Measurements from ENCODE around the gene ARHGAP8.

ARHGAP8 gene

DNA sequence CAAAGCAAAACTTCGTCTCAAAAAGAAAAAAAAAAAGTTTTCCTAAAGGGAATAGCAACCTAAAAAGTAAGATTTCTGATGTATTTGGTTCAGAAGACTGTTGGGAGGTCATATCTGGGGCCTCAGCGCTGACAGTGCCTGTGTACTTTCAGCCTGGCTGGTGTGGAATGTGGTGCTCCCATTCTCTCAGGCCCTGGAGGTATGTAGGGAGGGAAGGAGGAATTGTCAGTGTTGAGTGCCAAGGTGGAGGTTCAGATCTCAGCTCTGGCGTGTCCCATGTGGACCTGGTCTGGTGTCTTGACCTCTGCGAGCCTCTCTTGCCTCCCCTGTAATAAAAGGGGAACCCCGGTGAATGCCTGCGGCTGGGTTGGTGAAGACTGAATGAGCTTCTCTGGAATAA, 28.0 kb upstream of the ARHGAP8 start:
- DNase-seq (ENCODE audit: low spot score), result no peak
- in situ Hi-C loops (cut with MboI; ENCODE audit: low sequenced_read_pairs, unreplicated experiment), result no loop called here
- TF ChIP-seq, protein P1, sequence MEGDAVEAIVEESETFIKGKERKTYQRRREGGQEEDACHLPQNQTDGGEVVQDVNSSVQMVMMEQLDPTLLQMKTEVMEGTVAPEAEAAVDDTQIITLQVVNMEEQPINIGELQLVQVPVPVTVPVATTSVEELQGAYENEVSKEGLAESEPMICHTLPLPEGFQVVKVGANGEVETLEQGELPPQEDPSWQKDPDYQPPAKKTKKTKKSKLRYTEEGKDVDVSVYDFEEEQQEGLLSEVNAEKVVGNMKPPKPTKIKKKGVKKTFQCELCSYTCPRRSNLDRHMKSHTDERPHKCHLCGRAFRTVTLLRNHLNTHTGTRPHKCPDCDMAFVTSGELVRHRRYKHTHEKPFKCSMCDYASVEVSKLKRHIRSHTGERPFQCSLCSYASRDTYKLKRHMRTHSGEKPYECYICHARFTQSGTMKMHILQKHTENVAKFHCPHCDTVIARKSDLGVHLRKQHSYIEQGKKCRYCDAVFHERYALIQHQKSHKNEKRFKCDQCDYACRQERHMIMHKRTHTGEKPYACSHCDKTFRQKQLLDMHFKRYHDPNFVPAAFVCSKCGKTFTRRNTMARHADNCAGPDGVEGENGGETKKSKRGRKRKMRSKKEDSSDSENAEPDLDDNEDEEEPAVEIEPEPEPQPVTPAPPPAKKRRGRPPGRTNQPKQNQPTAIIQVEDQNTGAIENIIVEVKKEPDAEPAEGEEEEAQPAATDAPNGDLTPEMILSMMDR (IDR thresholded peaks at IDR 0.05; ENCODE audit: borderline replicate concordance, control extremely low read depth, extremely low read depth, insufficient read depth, missing control alignments), result no peak

DNA sequence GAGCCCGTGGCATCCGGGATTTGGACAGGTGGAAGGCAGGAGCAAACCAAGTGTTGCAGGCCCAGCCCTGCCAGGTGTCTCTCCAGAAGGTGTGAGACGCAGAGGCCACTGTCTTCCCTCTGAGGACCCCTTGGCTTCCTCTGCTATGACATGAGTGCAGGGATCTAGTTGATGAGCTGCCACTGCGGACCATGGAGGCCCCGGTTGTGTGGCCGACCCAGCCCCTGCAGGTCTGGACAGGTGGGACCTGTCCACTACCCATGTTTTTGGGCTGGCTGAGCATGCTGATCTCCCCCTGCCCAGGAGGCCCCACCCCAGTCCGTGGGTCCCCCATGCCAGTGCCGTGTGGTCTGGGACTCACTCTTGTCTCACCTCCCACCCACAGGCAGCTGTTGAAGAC, 27.5 kb upstream of the ARHGAP8 start:
- in situ Hi-C loops (cut with MboI; ENCODE audit: low sequenced_read_pairs, unreplicated experiment), result no loop called here
- no peak for DNase-seq (ENCODE audit: low spot score)
- TF ChIP-seq, protein P1 (IDR thresholded peaks at IDR 0.05; ENCODE audit: borderline replicate concordance, control extremely low read depth, extremely low read depth, insufficient read depth, missing control alignments), result no peak

DNA sequence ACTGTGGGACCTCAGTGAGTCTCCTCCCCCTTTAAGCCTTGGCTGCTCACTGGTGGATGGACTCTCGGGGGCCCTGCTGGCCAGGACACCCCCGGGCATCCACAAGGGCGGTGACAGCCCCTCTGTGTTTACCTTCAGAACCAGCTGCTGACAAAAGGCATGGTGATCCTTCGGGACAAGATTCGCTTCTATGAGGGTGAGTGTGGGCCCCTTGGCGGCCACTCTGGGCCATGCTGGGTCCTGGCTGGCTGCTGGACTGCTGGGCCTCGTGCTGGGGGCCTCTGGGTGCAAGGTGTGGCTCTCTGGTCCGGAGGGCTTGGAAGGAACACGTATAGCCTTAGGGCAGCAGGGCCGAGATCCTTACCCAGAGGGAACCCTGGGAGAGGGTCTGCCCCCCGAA, 25.9 kb upstream of the ARHGAP8 start:
- no peak for DNase-seq (ENCODE audit: low spot score)
- TF ChIP-seq, protein P1 (IDR thresholded peaks at IDR 0.05; ENCODE audit: borderline replicate concordance, control extremely low read depth, extremely low read depth, insufficient read depth, missing control alignments), result no peak
- in situ Hi-C loops (cut with MboI; ENCODE audit: low sequenced_read_pairs, unreplicated experiment), result no loop called here

DNA sequence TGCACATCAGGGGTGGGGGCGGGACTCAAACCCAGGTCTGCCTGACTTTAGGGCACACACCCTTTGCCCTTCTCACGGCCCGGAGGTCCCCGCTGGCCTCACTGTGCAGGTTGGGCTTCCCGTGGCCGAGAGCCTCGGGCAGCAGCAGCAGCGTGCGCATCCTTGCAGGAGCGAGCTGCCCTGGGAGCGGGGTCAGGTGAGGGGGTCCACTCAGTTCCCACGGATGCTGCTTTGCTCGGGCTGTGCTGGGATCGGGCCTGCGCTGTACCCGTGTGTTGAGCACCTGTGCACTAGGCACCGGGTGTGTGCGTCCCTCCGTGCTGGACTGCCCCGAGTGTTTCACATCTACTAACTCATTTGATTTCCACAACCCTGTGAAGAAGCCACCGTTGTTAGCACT, 25.2 kb upstream of the ARHGAP8 start:
- no peak for DNase-seq (ENCODE audit: low spot score)
- TF ChIP-seq, protein P1 (IDR thresholded peaks at IDR 0.05; ENCODE audit: borderline replicate concordance, control extremely low read depth, extremely low read depth, insufficient read depth, missing control alignments), result no peak
- in situ Hi-C loops (cut with MboI; ENCODE audit: low sequenced_read_pairs, unreplicated experiment), result no loop called here

DNA sequence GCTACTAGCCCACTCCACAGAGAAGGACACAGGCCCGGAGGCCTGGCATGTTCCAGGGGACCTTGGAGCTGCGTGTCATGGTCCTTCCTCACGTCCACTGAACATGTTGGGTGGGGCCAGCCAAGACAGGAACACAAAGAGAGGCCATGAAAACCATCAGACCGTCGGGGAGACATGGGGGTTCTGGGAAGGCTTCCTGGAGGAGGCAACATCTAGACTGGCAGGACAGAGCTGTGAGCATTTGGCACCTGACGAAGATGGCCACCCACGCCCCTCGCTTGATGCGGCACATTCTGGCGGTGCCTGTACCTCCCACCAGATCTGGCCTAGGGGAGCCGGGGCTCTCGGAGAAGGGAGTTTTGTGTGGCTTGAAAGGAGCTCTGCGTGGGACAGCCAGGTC, 24.7 kb upstream of the ARHGAP8 start:
- TF ChIP-seq, protein P1 (IDR thresholded peaks at IDR 0.05; ENCODE audit: borderline replicate concordance, control extremely low read depth, extremely low read depth, insufficient read depth, missing control alignments), result no peak
- in situ Hi-C loops (cut with MboI; ENCODE audit: low sequenced_read_pairs, unreplicated experiment), result no loop called here
- no peak for DNase-seq (ENCODE audit: low spot score)

DNA sequence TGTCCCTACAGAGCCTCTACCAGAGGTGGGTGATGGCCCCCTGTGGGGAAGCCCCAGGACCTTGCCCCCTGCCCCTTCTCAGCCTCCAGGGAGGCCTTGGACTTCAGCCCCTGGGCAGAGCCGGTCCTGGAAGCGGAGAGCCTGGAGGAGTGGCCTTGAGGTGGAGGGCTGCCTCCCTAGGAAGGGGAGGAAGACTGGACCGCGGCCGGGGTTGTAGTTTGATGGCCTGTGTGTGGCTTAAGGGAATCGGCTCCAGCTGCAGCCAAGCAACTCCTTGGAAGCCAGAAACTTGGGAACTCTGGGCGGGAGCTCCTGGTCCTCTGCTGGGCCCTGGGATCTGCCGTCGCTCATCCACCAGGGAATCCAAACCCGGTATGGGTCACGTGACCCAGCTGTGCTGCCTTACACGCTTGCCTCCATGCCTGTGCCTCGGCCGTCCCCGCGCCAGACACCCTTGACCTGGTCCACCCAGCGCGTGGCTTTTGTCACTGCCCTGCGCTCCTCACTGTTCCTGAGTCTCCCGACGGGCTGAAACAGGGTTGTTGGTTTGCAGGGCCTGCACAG, 23.5 kb upstream of the ARHGAP8 start:
- in situ Hi-C loops (cut with MboI; ENCODE audit: low sequenced_read_pairs, unreplicated experiment), result no loop called here
- TF ChIP-seq, protein P1 (IDR thresholded peaks at IDR 0.05; ENCODE audit: borderline replicate concordance, control extremely low read depth, extremely low read depth, insufficient read depth, missing control alignments), result no peak
- no peak for DNase-seq (ENCODE audit: low spot score)
